Tibial nerve (tissue), 4 donors: Measurements from ENCODE around the gene ZNF202. TPM values are rescaled to one million over a fixed set of nuclear protein-coding genes. Genes with fewer than 3 reads are reported as not detected.
A peak's percentile ranks its signal among the peaks of the same experiment; 100 is the strongest.
"Not testable (repeated sequence)": the region's sequence is repeated elsewhere in the genome, so short reads cannot be mapped to it uniquely, and the experiment has no call there.

Experiments used
- DNase-seq, 2 donors: peaks; one replicate each; pipeline ENCODE4 v3.0.0-alpha.2; 2019; ENCODE audit warnings: low spot score in 2 of 2
- H3K27ac ChIP-seq, 4 donors: fragments of 200-600 bp; sonication (generic) in 3 of 4; one replicate each; pipeline ENCODE4 v1.5.1; 2017 to 2019; ENCODE audit warnings: mild to moderate bottlenecking in 1 of 4
- H3K27me3 ChIP-seq, 2 donors: fragments of 200-600 bp; sonication (generic) in 1 of 2; one replicate each; pipeline versions ENCODE4 v1.5.1 to v1.6.0; 2017 to 2019
- H3K36me3 ChIP-seq, 3 donors: fragments of 200-600 bp; sonication (generic); one replicate each; pipeline ENCODE4 v1.5.1; 2018 to 2019
- H3K4me1 ChIP-seq, 4 donors: fragments of 200-600 bp; sonication (generic) in 3 of 4; one replicate each; pipeline ENCODE4 v1.5.1; 2017 to 2019
- H3K4me3 ChIP-seq, 4 donors: fragments of 200-600 bp; sonication (generic) in 3 of 4; one replicate each; pipeline ENCODE4 v1.5.1; 2017 to 2019; ENCODE audit warnings: mild to moderate bottlenecking in 1 of 4, moderate library complexity in 1 of 4
- H3K9me3 ChIP-seq, 4 donors: fragments of 200-600 bp; sonication (generic) in 3 of 4; one replicate each; pipeline ENCODE4 v1.5.1; 2017 to 2019
- CTCF ChIP-seq, 5 experiments: fragments of 200-600 bp in 3 of 5; fragments of 450-650 bp in 2 of 5; sonication (generic) in 3 of 5; IDR thresholded peaks; one replicate each; pipeline ENCODE4 v1.5.1; 2016 to 2019; ENCODE audit warnings: antibody characterized with exemption in 5 of 5, mild to moderate bottlenecking in 3 of 5, moderate library complexity in 2 of 5
- EP300 ChIP-seq, 2 donors: sonication (generic); formaldehyde crosslinking; IDR thresholded peaks; one replicate each; pipeline ENCODE4 v1.6.1; 2017; ENCODE audit warnings: antibody characterized with exemption in 2 of 2, mild to moderate bottlenecking in 1 of 2
- POLR2A ChIP-seq, 2 donors: fragments of 450-650 bp; IDR thresholded peaks; one replicate each; pipeline ENCODE4 v1.6.1; 2017; ENCODE audit warnings: antibody characterized with exemption in 2 of 2, mild to moderate bottlenecking in 2 of 2, moderate library complexity in 2 of 2
- WGBS, 2 donors: methylation state at CpG; one replicate each; pipeline ENCODE4 v1.1.5; 2018; 5-methylcytosine and 5-hydroxymethylcytosine counted together
- total RNA-seq, 4 donors: library from RNA; depleted of rRNA; stranded (reverse); fragments of >200 nt; gene quantifications; one replicate each; pipeline ENCODE4 v1.1.0, GENCODE V29; 2016

The ZNF202 gene
- total RNA-seq, 4 donors from 2014 or later, result 5.9 to 13.2 (median 10.6) TPM

DNA sequence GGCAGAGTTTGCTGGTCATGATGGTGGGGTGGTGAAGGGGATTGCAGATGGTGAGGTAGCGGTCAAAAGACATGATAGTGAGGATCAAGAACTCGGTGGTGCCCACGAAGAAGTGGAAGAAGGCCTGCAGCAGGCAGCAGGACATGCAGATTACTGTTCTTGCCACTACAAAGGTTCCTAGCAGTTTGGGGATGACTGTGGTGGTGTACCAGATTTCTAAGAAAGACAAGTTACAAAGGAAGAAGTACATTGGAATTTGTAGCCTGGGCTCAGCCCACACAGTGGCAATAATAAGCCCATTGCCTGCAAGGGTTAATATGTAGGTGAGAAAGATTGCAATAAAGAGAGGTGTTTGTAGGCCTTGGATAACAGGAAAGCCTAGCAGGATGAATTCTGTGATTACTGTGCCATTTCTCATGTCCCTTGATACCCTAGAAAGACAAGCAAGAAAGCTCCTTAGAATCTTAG is 12.7 kb upstream of the ZNF202 start, which contains the start of gene OR6X1:
Gene OR6X1, minus strand, starts transcription at position 418 of the 468 bp plus-strand sequence. Its CDS starts 0 bp downstream, at position 418.
- no peaks in the 10 kb centered on the region for H3K4me1 ChIP-seq
- 87 to 91% methylated on average over 3 of the region's 3 CpGs for WGBS, 2 donors
- no peak within 1 kb of the TSS for H3K27ac ChIP-seq
- no peak within 1 kb of the TSS for H3K4me3 ChIP-seq
- H3K36me3 ChIP-seq, result no peaks in the 10 kb centered on the region
- TF ChIP-seq CTCF (IDR thresholded peaks at IDR 0.05) (no peak), POLR2A (IDR thresholded peaks at IDR 0.05) (no peak), EP300 (IDR thresholded peaks at IDR 0.05) (no peak)
- no peaks in the 10 kb centered on the region for H3K27me3 ChIP-seq
- no peak for DNase-seq
- no peaks in the 10 kb centered on the region for H3K9me3 ChIP-seq

DNA sequence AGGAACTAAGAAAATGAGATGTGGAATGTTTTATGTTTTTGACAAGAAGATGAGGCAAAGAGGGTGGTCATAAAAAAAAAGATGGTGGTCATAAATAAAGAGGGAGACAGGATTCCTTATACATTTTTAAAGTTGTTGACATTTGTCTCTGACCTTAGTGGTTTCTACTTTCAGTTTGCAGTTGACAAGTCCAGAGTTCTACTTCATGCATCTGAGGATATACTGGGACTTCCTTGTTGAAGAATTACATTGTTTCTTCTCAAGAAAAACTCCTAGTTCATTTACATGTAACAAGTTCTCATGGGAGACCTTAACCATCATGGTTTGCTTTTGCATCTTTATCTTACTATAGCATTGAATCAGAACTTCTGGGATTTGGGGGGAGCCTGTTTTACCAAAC is 11.7 kb upstream of the ZNF202 start:
- no peak for DNase-seq
- Histone ChIP-seq H3K4me1 (no peaks in the 10 kb centered on the region), H3K9me3 (no peaks in the 10 kb centered on the region), H3K4me3 (no peak overlapping the region), H3K27ac (no peak overlapping the region), H3K27me3 (no peaks in the 10 kb centered on the region), H3K36me3 (no peaks in the 10 kb centered on the region)
- no peak for TF ChIP-seq CTCF (IDR thresholded peaks at IDR 0.05)
- no peak for TF ChIP-seq POLR2A (IDR thresholded peaks at IDR 0.05)
- no peak for TF ChIP-seq EP300 (IDR thresholded peaks at IDR 0.05)

GRCh38 chr11:123751781-123752180 is 10.3 kb upstream of the ZNF202 start:
- no peak overlapping the region for H3K4me3 ChIP-seq
- no peaks in the 10 kb centered on the region for H3K27me3 ChIP-seq

GRCh38 chr11:123748349-123748748 is 6.9 kb upstream of the ZNF202 start:
- not testable (repeated sequence) for DNase-seq, H3K4me3 ChIP-seq, H3K36me3 ChIP-seq, H3K9me3 ChIP-seq, H3K27ac ChIP-seq, H3K27me3 ChIP-seq, H3K4me1 ChIP-seq
- WGBS, 2 donors, result 93 to 98% methylated on average over 2 of the region's 2 CpGs

More at GRCh38 chr11:123751781-123752180, 10.3 kb upstream of the ZNF202 start:
- no peaks in the 10 kb centered on the region for H3K9me3 ChIP-seq
- H3K36me3 ChIP-seq, result no peaks in the 10 kb centered on the region
- no peaks in the 10 kb centered on the region for H3K4me1 ChIP-seq
- no peak overlapping the region for H3K27ac ChIP-seq
- no peak for DNase-seq
- TF ChIP-seq EP300 (IDR thresholded peaks at IDR 0.05) (no peak), POLR2A (IDR thresholded peaks at IDR 0.05) (no peak), CTCF (IDR thresholded peaks at IDR 0.05) (no peak)
- 43 to 54% methylated on average over 1 of the region's 1 CpG for WGBS, 2 donors

DNA sequence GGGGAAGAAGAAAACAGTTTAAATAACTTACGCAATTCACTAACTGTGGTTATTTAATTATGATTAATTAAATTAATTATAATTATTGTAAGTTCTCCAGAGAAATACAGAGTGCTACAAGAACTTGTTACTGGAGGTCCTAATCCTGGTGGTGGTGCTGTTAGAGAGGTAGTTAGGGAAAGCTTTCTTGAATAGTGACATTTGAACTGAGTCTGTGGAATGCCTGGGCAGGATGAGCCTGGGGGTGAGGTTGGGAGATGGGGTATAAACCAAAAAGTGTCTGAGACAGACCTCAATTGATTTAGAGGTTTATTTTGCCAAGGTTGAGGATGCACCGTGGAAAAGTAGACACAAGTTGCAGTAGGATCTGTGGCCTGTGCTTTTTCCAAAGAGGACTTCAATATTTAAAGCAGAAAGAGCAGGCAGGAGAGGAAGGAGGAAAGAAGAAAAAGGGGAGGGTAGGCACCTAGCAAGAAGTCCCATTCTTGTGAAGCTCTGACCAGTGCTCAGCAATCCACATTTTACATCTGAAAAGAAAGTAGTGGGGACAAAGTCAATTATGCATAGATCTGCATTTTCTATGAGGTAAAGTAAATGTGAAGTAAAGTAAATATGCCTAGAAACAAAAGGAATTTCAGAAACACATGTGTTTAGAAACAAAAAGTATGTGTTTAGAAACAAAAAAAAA is 4.4 kb upstream of the ZNF202 start:
- H3K27me3 ChIP-seq, result no peaks in the 10 kb centered on the region
- no peaks in the 10 kb centered on the region for H3K36me3 ChIP-seq
- H3K27ac ChIP-seq, result no peak overlapping the region
- H3K4me3 ChIP-seq, result no peak overlapping the region
- H3K4me1 ChIP-seq, result peaks cover 0 to 8% (median 4%) of the 10 kb centered on the region in 4 donors
- DNase-seq, result no peak
- TF ChIP-seq POLR2A (IDR thresholded peaks at IDR 0.05) (no peak), EP300 (IDR thresholded peaks at IDR 0.05) (no peak)
- no peaks in the 10 kb centered on the region for H3K9me3 ChIP-seq
- WGBS, 2 donors, result 49 to 62% methylated on average over 2 of the region's 2 CpGs

DNA sequence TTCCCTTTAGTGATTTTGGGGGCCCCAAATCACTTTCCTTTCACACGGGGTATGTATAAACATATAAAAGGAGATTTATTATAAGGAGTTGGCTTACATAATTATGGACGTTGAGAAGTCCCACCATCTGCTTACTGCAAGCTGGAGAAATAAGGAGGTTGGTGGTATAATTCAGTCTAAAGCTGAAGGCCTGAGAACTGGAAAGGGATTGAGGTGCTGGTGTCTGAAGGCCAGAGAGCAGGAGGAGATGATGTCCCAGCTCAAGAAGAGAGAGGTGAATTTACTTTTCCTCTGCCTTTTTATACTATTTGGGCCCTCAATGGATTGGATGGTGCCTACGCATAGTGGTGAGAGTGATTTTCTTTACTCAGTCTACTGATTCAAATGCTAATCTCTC is 1.3 kb upstream of the ZNF202 start:
- TF ChIP-seq CTCF (IDR thresholded peaks at IDR 0.05), result no peak
- TF ChIP-seq EP300 (IDR thresholded peaks at IDR 0.05), result no peak
- TF ChIP-seq POLR2A (IDR thresholded peaks at IDR 0.05), result no peak
- Histone ChIP-seq H3K4me1 (peaks cover 0 to 29% (median 8%) of the 10 kb centered on the region in 4 donors), H3K27me3 (no peaks in the 10 kb centered on the region), H3K36me3 (peaks cover 0 to 5% (median 0%) of the 10 kb centered on the region in 3 donors), H3K9me3 (no peaks in the 10 kb centered on the region), H3K27ac (no peak overlapping the region), H3K4me3 (peak overlapping the region in 1 of 4 donors; percentile 97)
- 51 to 55% methylated on average over 3 of the region's 3 CpGs for WGBS, 2 donors
- DNase-seq, result no peak
